ENCODE measurements around the gene LMX1A. TPM values are rescaled to one million over a fixed set of nuclear protein-coding genes. Genes with fewer than 3 reads are reported as not detected.

Gene LMX1A
- total and polyA plus RNA-seq, 2 of the 13 experiments (the other 11 are each of a cell fraction or from before 2014, with no cell fraction given) = 0.07 TPM; not detected in 1

GRCh38 chr1:165288350-165289120 is 68.0 kb downstream of the LMX1A start:
- TF ChIP-seq ZBED4 (CRISPR knock-in tag; IDR thresholded peaks at IDR 0.05; ENCODE audit: borderline replicate concordance) (no peak), ATRX (CRISPR knock-in tag; IDR thresholded peaks at IDR 0.05; ENCODE audit: borderline replicate concordance) (no peak), KLF16 (CRISPR knock-in tag; IDR thresholded peaks at IDR 0.05) (no peak), MXI1 (IDR thresholded peaks at IDR 0.05; ENCODE audit: borderline replicate concordance, low read depth, low read length) (no peak), NR2C2 (CRISPR knock-in tag; IDR thresholded peaks at IDR 0.05; ENCODE audit: borderline replicate concordance) (no peak), MAZ (IDR thresholded peaks at IDR 0.05; ENCODE audit: borderline replicate concordance, low read depth, low read length) (no peak), MAZ (CRISPR knock-in tag; IDR thresholded peaks at IDR 0.05; ENCODE audit: low read depth) (no peak), U2AF2 (IDR thresholded peaks at IDR 0.05; ENCODE audit: low read depth, low read length) (no peak), AGO1 (IDR thresholded peaks at IDR 0.05; ENCODE audit: low read depth, low read length, poor library complexity, severe bottlenecking) (no peak), ELF1 (CRISPR knock-in tag; IDR thresholded peaks at IDR 0.05) (no peak), ZNF441 (CRISPR knock-in tag; IDR thresholded peaks at IDR 0.05; ENCODE audit: borderline replicate concordance) (no peak), NCOA5 (CRISPR knock-in tag; IDR thresholded peaks at IDR 0.05) (no peak), RORA (CRISPR knock-in tag; IDR thresholded peaks at IDR 0.05) (no peak)
- DNase-seq (ENCODE audit: low spot score) (no peak), ATAC-seq (no peak), FAIRE-seq (no peak)
- Histone ChIP-seq H3K9me3 (ENCODE audit: low read length) (no peaks in the 10 kb centered on the region), H3K4me2 (ENCODE audit: low read depth, low read length) (no peak overlapping the region), H3K4me1 (ENCODE audit: insufficient read depth, low read length) (0 out of 2 replicates have a peak, but pooled peaks cover 9% of the 10 kb centered on the region), H3K79me2 (ENCODE audit: insufficient read depth, low read length) (no peaks in the 10 kb centered on the region), H3K36me3 (replicated peaks in 1 of 2; ENCODE audit: control insufficient read depth in 1 of 2, insufficient read depth in 2 of 2, low read length in 2 of 2) (no peaks in the 10 kb centered on the region), H3K4me3 (replicated peaks in 1 of 3; ENCODE audit: insufficient read depth in 1 of 3, low read depth in 2 of 3, low read length in 3 of 3) (no peak overlapping the region), H3K27me3 (ENCODE audit: control insufficient read depth in 1 of 2, insufficient read depth in 2 of 2, low read length in 2 of 2) (no peaks in the 10 kb centered on the region), H2AFZ (ENCODE audit: low read length) (no peak overlapping the region), H3K9ac (ENCODE audit: insufficient read depth, low read depth, low read length) (no peak overlapping the region), H4K20me1 (ENCODE audit: insufficient read depth, low read length) (no peaks in the 10 kb centered on the region), H3K27ac (ENCODE audit: extremely low read length, insufficient read depth, low read length) (no peak overlapping the region)
- CTCF ChIA-PET (ENCODE audit: low intra/inter-chr PET ratio, low total read pairs) = no interaction called here
- intact Hi-C loops (cut with micrococcal nuclease; ENCODE audit: unreplicated experiment) = loop anchor here (5.0 kb wide), 1 partner anchor 136 kb away; no protein-coding TSS in a partner anchor
- in situ Hi-C loops (cut with HindIII; ENCODE audit: extremely low pct_ligation_motif_present, low pct_unique_long_range_greater_than_20kb) = no loop called here
- POLR2A ChIA-PET = interaction anchor here (1.2 kb wide), 1 partner anchor 35 kb away, joined by 3 read pairs; no protein-coding TSS in a partner anchor
- 72% methylated on average over 15 of the region's 15 CpGs for WGBS (ENCODE audit: low lambda C conversion rate)
- BruUV-seq (replicated peaks) = no TSS peak
